HepG2 (cell line): ENCODE measurements around the gene ARHGEF12. TPM values are rescaled to one million over a fixed set of nuclear protein-coding genes. Genes with fewer than 3 reads are reported as not detected.

ENCODE experiments used
- ATF7-NPFF ChIP-seq: sonication (generic); formaldehyde crosslinking; IDR thresholded peaks from 2 replicates; pipeline ENCODE4 v1.8.1; 2023; ENCODE audit warnings: mild to moderate bottlenecking, low read depth, missing genetic modification reagents, moderate library complexity
- CCDC6 ChIP-seq: sonication (generic); formaldehyde crosslinking; IDR thresholded peaks from 2 replicates; pipeline ENCODE4 v1.8.1; 2022; ENCODE audit warnings: mild to moderate bottlenecking, missing genetic modification reagents, moderate library complexity
- CEBPG ChIP-seq: IDR thresholded peaks from 2 replicates; pipeline ENCODE4 v1.6.1; 2016
- CHD2 ChIP-seq: IDR thresholded peaks from 2 replicates; pipeline ENCODE4 v1.6.1; 2011; ENCODE audit warnings: low read depth, low read length, improper control_type of control experiment
- DNMT1 ChIP-seq: sonication (generic); formaldehyde crosslinking; IDR thresholded peaks from 2 replicates; pipeline ENCODE4 v1.5.1; 2020; ENCODE audit warnings: mild to moderate bottlenecking, missing genetic modification reagents
- EED ChIP-seq: sonication (generic); formaldehyde crosslinking; IDR thresholded peaks from 2 replicates; pipeline ENCODE4 v1.5.0; 2020; ENCODE audit warnings: mild to moderate bottlenecking, missing genetic modification reagents
- ELF4 ChIP-seq: sonication (generic); formaldehyde crosslinking; IDR thresholded peaks from 2 replicates; pipeline ENCODE4 v1.5.0; 2020; ENCODE audit warnings: missing genetic modification reagents, mild to moderate bottlenecking, moderate library complexity, borderline replicate concordance
- GABPB1 ChIP-seq: IDR thresholded peaks from 2 replicates; pipeline ENCODE4 v1.6.1; 2016; ENCODE audit warnings: mild to moderate bottlenecking, missing genetic modification reagents, moderate library complexity, missing compliant biosample characterization
- HHEX ChIP-seq: IDR thresholded peaks from 2 replicates; pipeline ENCODE4 v1.6.1; 2016; ENCODE audit warnings: control low read depth
- KMT2A ChIP-seq: sonication (generic); formaldehyde crosslinking; IDR thresholded peaks from 2 replicates; pipeline ENCODE4 v1.4.0; 2020; ENCODE audit warnings: missing genetic modification reagents
- MIER3 ChIP-seq: IDR thresholded peaks from 2 replicates; pipeline ENCODE4 v1.6.1; 2016; ENCODE audit warnings: missing compliant biosample characterization, borderline replicate concordance
- MTA3 ChIP-seq: sonication (generic); formaldehyde crosslinking; IDR thresholded peaks from 2 replicates; pipeline ENCODE4 v1.4.0; 2020; ENCODE audit warnings: missing genetic modification reagents
- ZC3H13 ChIP-seq: sonication (generic); formaldehyde crosslinking; IDR thresholded peaks from 2 replicates; pipeline ENCODE4 v1.8.1; 2023; ENCODE audit warnings: mild to moderate bottlenecking, missing genetic modification reagents, moderate library complexity
- ZMYM2 ChIP-seq: sonication (generic); formaldehyde crosslinking; IDR thresholded peaks from 2 replicates; pipeline ENCODE4 v1.8.0; 2022; ENCODE audit warnings: mild to moderate bottlenecking, missing genetic modification reagents
- ZNF17 ChIP-seq: sonication (generic); formaldehyde crosslinking; IDR thresholded peaks from 2 replicates; pipeline ENCODE4 v1.5.0; 2020; ENCODE audit warnings: mild to moderate bottlenecking, missing genetic modification reagents
- ZNF205 ChIP-seq: IDR thresholded peaks from 2 replicates; pipeline ENCODE4 v1.6.1; 2018; ENCODE audit warnings: missing biosample characterization, missing genetic modification reagents
- ZNF451 ChIP-seq: sonication (generic); formaldehyde crosslinking; IDR thresholded peaks from 2 replicates; pipeline ENCODE4 v1.5.0; 2020; ENCODE audit warnings: mild to moderate bottlenecking, missing genetic modification reagents
- ZNF546 ChIP-seq: sonication (generic); formaldehyde crosslinking; conservative IDR thresholded peaks from 2 replicates; pipeline ENCODE4 v1.8.1; 2023; ENCODE audit warnings: mild to moderate bottlenecking, missing genetic modification reagents
- ZNF572 ChIP-seq: sonication (generic); formaldehyde crosslinking; IDR thresholded peaks from 2 replicates; pipeline ENCODE4 v1.5.1; 2020; ENCODE audit warnings: mild to moderate bottlenecking, missing genetic modification reagents
- ZNF772 ChIP-seq: sonication (generic); formaldehyde crosslinking; IDR thresholded peaks from 2 replicates; pipeline ENCODE4 v1.5.0; 2020; ENCODE audit warnings: mild to moderate bottlenecking, missing genetic modification reagents
- ZNF83 ChIP-seq: sonication (generic); formaldehyde crosslinking; IDR thresholded peaks from 2 replicates; pipeline ENCODE4 v1.4.0; 2020; ENCODE audit warnings: missing genetic modification reagents, mild to moderate bottlenecking, borderline replicate concordance
- ZZZ3 ChIP-seq: sonication (generic); formaldehyde crosslinking; IDR thresholded peaks from 2 replicates; pipeline ENCODE4 v1.4.0; 2020; ENCODE audit warnings: missing genetic modification reagents, mild to moderate bottlenecking, borderline replicate concordance
- polyA plus RNA-seq, 8 experiments: library from polyadenylated mRNA; depleted of rRNA in 3 of 8; stranded (reverse) in 7 of 8; unstranded in 1 of 8; fragments of >200 nt; fragmentation: Illumina TruSeq in 4 of 8; extraction: Trizol in 4 of 8; gene quantifications; 2 replicates each; pipeline versions ENCODE4 v1.2.1 to v1.2.3, GENCODE V29; 2011 to 2016; ENCODE audit warnings: low read depth in 4 of 8, missing spikeins in 1 of 8, mixed read lengths in 1 of 8; ENCODE audit not compliant: insufficient read depth in 1 of 8
- total RNA-seq, 5 experiments: library from RNA; depleted of rRNA; stranded (reverse); fragments of >200 nt; fragmentation: Illumina TruSeq; extraction: Trizol; gene quantifications; 2 replicates each; pipeline ENCODE4 v1.2.3, GENCODE V29; 2016; ENCODE audit warnings: low read depth in 1 of 5
- TF ChIP-seq, protein P1 (sequence below): IDR thresholded peaks from 2 replicates; pipeline ENCODE4 v1.6.1; 2016; ENCODE audit warnings: low read depth
- TF ChIP-seq, protein P2 (sequence below): IDR thresholded peaks from 2 replicates; pipeline ENCODE4 v1.6.1; 2016
- TF ChIP-seq, protein P3 (sequence below): IDR thresholded peaks from 2 replicates; pipeline ENCODE4 v1.6.1; 2016; ENCODE audit warnings: mild to moderate bottlenecking, missing biosample characterization, missing genetic modification reagents
- TF ChIP-seq, protein P4 (sequence below): sonication (generic); formaldehyde crosslinking; IDR thresholded peaks from 2 replicates; pipeline ENCODE4 v1.4.0; 2020; ENCODE audit warnings: missing genetic modification reagents
- TF ChIP-seq, protein P5 (sequence below): IDR thresholded peaks from 2 replicates; pipeline ENCODE4 v1.6.1; 2016; ENCODE audit warnings: low read depth, borderline replicate concordance

The ARHGEF12 gene
- total and polyA plus RNA-seq, 2 of the 13 experiments (the other 11 are each of a cell fraction or from before 2014, with no cell fraction given), result 17.9 to 54.4 TPM

DNA sequence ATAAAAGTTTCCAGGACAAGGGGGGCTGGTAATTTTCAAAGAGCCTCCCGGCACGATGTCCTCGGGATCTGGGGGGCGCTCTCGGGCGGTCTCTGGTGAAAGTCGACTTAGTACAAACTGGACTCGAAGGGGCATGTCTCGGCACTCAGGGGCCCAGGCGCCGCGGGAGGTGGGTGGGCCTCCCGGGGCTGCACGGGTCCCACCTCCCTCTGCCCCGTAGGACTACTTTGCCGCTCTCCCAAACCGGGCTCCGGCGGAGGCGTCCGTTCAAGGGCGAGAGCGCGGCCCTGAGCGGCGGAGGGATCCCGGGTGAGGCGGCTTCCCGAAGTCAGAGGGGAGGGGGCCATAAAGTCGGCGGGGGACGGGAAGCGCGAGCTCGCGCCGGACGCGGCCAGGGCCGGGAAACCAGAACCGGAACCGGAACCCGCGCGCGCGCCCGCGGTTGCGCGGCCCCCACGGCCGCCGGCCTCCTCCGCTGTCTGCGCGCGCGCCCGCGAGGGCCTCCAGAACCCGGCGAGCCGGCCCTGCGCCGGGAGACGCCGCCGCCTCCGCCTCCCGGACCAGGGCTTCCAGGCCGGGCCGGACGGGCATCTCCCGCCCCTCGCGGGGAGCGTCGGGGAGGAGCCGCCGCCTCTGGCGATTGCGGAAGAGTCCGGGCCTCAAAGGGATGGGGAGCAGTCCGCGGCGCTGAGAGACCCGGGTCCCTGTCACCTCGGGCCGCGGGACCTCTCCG is at the start of gene ARHGEF12 (continued):
- TF ChIP-seq ELF4 (CRISPR knock-in tag) (no peak), ZNF83 (no peak), ZNF451 (CRISPR knock-in tag) (peak; percentile 61; the same call in 1 of the 2 replicates), EED (CRISPR knock-in tag) (no peak), MIER3 (CRISPR knock-in tag) (peak; percentile 61; the same call in 1 of the 2 replicates), ZNF546 (CRISPR knock-in tag) (no peak), CEBPG (CRISPR knock-in tag) (no peak), ZNF17 (CRISPR knock-in tag) (no peak), ZNF772 (CRISPR knock-in tag) (peak; percentile 33; the same call in 1 of the 2 replicates), ZMYM2 (CRISPR knock-in tag) (0 out of 2 replicates have a peak, but pooled peaks have one; percentile 41), ZNF572 (peak; percentile 79; the same call in 1 of the 2 replicates), CHD2 (peak; percentile 91), HHEX (0 out of 2 replicates have a peak, but pooled peaks have one; percentile 27), ATF7-NPFF (CRISPR knock-in tag) (peak; percentile 83), KMT2A (peak; percentile 85), ZNF205 (CRISPR knock-in tag) (peak; percentile 79; the same call in 1 of the 2 replicates), DNMT1 (CRISPR knock-in tag) (no peak), GABPB1 (peak; percentile 85), CCDC6 (CRISPR knock-in tag) (peak; percentile 44; the same call in 1 of the 2 replicates), ZZZ3 (CRISPR knock-in tag) (peak; percentile 83; the same call in 1 of the 2 replicates), MTA3 (no peak), ZC3H13 (CRISPR knock-in tag) (peak; percentile 95)
- TF ChIP-seq, protein P1, sequence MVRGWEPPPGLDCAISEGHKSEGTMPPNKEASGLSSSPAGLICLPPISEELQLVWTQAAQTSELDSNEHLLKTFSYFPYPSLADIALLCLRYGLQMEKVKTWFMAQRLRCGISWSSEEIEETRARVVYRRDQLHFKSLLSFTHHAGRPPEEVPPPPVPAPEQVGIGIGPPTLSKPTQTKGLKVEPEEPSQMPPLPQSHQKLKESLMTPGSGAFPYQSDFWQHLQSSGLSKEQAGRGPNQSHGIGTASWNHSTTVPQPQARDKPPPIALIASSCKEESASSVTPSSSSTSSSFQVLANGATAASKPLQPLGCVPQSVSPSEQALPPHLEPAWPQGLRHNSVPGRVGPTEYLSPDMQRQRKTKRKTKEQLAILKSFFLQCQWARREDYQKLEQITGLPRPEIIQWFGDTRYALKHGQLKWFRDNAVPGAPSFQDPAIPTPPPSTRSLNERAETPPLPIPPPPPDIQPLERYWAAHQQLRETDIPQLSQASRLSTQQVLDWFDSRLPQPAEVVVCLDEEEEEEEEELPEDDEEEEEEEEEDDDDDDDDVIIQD (CRISPR knock-in tag), result peak; percentile 100
- TF ChIP-seq, protein P2, sequence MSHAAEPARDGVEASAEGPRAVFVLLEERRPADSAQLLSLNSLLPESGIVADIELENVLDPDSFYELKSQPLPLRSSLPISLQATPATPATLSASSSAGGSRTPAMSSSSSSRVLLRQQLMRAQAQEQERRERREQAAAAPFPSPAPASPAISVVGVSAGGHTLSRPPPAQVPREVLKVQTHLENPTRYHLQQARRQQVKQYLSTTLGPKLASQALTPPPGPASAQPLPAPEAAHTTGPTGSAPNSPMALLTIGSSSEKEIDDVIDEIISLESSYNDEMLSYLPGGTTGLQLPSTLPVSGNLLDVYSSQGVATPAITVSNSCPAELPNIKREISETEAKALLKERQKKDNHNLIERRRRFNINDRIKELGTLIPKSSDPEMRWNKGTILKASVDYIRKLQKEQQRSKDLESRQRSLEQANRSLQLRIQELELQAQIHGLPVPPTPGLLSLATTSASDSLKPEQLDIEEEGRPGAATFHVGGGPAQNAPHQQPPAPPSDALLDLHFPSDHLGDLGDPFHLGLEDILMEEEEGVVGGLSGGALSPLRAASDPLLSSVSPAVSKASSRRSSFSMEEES (CRISPR knock-in tag), result peak; percentile 52
- TF ChIP-seq, protein P3, sequence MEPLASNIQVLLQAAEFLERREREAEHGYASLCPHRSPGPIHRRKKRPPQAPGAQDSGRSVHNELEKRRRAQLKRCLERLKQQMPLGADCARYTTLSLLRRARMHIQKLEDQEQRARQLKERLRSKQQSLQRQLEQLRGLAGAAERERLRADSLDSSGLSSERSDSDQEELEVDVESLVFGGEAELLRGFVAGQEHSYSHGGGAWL (CRISPR knock-in tag), result peak; percentile 84
- TF ChIP-seq, protein P4, sequence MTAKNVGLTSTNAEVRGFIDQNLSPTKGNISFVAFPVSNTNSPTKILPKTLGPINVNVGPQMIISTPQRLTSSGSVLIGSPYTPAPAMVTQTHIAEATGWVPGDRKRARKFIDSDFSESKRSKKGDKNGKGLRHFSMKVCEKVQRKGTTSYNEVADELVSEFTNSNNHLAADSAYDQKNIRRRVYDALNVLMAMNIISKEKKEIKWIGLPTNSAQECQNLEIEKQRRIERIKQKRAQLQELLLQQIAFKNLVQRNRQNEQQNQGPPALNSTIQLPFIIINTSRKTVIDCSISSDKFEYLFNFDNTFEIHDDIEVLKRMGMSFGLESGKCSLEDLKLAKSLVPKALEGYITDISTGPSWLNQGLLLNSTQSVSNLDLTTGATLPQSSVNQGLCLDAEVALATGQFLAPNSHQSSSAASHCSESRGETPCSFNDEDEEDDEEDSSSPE (CRISPR knock-in tag), result peak; percentile 65
- TF ChIP-seq, protein P5, sequence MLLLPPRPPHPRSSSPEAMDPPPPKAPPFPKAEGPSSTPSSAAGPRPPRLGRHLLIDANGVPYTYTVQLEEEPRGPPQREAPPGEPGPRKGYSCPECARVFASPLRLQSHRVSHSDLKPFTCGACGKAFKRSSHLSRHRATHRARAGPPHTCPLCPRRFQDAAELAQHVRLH (CRISPR knock-in tag), result peak; percentile 65; the same call in 1 of the 2 replicates
